Large intestine (tissue), 3 donors: ENCODE results near the gene UACA. TPM values are rescaled to one million over a fixed set of nuclear protein-coding genes. Genes with fewer than 3 reads are reported as not detected.

Source experiments
- DNase-seq, 2 donors: peaks; one replicate each; pipeline versions ENCODE4 v3.0.0 to v3.0.0-alpha.2; 2013
- H3K27ac ChIP-seq: one replicate; pipeline ENCODE4 v1.5.1; 2013; ENCODE audit warnings: low read length
- H3K27me3 ChIP-seq: 2 replicates; pipeline ENCODE4 v1.6.1; 2013; ENCODE audit warnings: low read length; ENCODE audit not compliant: control insufficient read depth, insufficient read depth
- H3K36me3 ChIP-seq: 2 replicates; pipeline ENCODE4 v1.6.1; 2013; ENCODE audit warnings: low read length; ENCODE audit not compliant: control insufficient read depth, insufficient read depth
- H3K4me1 ChIP-seq: one replicate; pipeline ENCODE4 v1.6.1; 2013; ENCODE audit warnings: low read length; ENCODE audit not compliant: control insufficient read depth, insufficient read depth
- H3K4me3 ChIP-seq: one replicate; pipeline ENCODE4 v1.5.1; 2013; ENCODE audit warnings: low read length
- H3K9me3 ChIP-seq: one replicate; pipeline ENCODE4 v1.6.1; 2013; ENCODE audit warnings: mild to moderate bottlenecking, low read depth, low read length, moderate library complexity; ENCODE audit not compliant: control insufficient read depth
- WGBS: methylation state at CpG from one replicate; pipeline ENCODE4 v1.1.5; 2013; ENCODE audit warnings: low lambda C conversion rate; ENCODE audit not compliant: insufficient coverage; 5-methylcytosine and 5-hydroxymethylcytosine counted together
- polyA plus RNA-seq: library from polyadenylated mRNA; unstranded; fragments of 120-200 nt; gene quantifications from one replicate; pipeline ENCODE4 v1.2.1, GENCODE V29; 2013

Gene UACA
- polyA plus RNA-seq, 1 donor: 65.2 TPM

- Histone ChIP-seq H3K36me3 (no peaks in the 10 kb centered on the region), H3K4me1 (peaks cover 4% of the 10 kb centered on the region), H3K9me3 (no peaks in the 10 kb centered on the region), H3K27me3 (no peaks in the 10 kb centered on the region), H3K4me3 (no peak overlapping the region), H3K27ac (no peak overlapping the region)
- no CpG with 5 or more reads among the region's 5 CpGs for WGBS
- DNase-seq: no peak
Measured at GRCh38 chr15:70710714-70711113, 52.6 kb downstream of the UACA start.

DNA sequence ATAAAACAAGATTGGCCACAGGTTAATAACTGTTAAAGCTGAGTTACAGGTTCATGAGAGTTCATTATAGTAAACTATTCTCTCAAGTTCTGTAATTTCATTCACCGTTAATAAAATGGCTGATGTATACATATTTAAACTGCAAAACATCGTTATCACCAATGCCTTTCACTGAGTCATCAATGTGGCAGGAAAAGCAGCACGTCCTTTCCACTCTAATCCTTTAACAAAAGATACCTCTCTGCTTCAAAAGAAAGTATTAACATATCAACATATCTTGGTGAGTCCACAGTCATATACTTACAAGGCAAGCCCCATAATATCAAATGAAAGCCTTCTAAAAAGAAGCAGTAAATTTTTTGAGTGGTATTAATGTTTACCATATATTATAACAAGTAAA, 54.5 kb downstream of the UACA start:
- H3K4me3 ChIP-seq: no peak overlapping the region
- no peak overlapping the region for H3K27ac ChIP-seq
- no peaks in the 10 kb centered on the region for H3K9me3 ChIP-seq
- peaks cover 9% of the 10 kb centered on the region for H3K4me1 ChIP-seq
- no peaks in the 10 kb centered on the region for H3K36me3 ChIP-seq
- WGBS: no CpG with 5 or more reads among the region's 3 CpGs
- no peaks in the 10 kb centered on the region for H3K27me3 ChIP-seq
- DNase-seq: no peak

- DNase-seq: no peak
- H3K27me3 ChIP-seq: no peaks in the 10 kb centered on the region
- 100% methylated on average over 2 of the region's 4 CpGs for WGBS
Measured at GRCh38 chr15:70707686-70708300, 55.6 kb downstream of the UACA start.

GRCh38 chr15:70704731-70705130, 58.6 kb downstream of the UACA start:
- Histone ChIP-seq H3K36me3 (no peaks in the 10 kb centered on the region), H3K27ac (peak overlapping the region; percentile 76), H3K27me3 (no peaks in the 10 kb centered on the region), H3K9me3 (no peaks in the 10 kb centered on the region), H3K4me1 (peaks cover 25% of the 10 kb centered on the region), H3K4me3 (no peak overlapping the region)
- WGBS: no CpG with 5 or more reads among the region's 5 CpGs
- no peak for DNase-seq

More at GRCh38 chr15:70707686-70708300, 55.6 kb downstream of the UACA start:
- Histone ChIP-seq H3K27ac (no peak overlapping the region), H3K4me3 (no peak overlapping the region), H3K36me3 (no peaks in the 10 kb centered on the region), H3K9me3 (no peaks in the 10 kb centered on the region), H3K4me1 (peaks cover 19% of the 10 kb centered on the region)

GRCh38 chr15:70704166-70704565, 59.2 kb downstream of the UACA start:
- Histone ChIP-seq H3K36me3 (no peaks in the 10 kb centered on the region), H3K4me1 (peaks cover 29% of the 10 kb centered on the region), H3K9me3 (no peaks in the 10 kb centered on the region), H3K27me3 (no peaks in the 10 kb centered on the region), H3K27ac (peak overlapping the region; percentile 76), H3K4me3 (no peak overlapping the region)
- no CpG with 5 or more reads among the region's 2 CpGs for WGBS
- peak in 1 of 2 donors; percentile 37 for DNase-seq

DNA sequence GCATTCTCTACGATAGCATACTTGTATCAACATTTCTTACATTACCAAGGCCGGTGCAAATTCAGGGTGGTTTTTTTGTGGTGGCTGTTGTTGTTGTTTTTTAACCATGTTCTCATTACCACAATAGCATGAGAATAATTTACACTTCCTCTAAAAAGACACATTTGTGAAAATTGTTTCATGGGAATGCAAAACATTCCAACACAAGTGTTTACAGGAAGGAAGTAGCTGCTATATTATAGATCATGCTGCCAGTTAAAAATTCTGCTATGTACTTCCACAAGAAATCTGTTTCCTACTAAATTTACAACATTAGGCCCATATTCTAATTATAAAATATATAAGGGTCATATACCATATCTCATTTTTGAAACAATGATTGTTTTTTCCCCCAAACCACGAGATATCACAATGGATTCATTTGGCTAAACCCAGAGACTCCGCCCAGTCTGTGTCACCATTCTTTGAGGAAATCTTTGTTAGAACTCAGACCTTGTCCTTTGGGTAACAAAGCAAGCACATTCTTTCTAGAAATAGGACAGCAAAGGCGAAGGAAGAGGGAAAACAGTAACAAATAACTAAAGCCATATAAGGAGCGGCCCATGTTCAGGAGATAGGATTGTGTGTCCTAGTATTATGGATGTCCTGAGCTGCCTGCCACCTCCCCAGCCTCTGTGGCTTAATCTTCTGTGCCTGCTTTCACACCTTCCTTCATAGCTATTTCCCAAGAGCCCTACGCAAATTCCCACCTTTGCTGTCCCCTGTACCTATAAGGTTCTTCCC, 60.1 kb downstream of the UACA start:
- H3K27me3 ChIP-seq: no peaks in the 10 kb centered on the region
- H3K36me3 ChIP-seq: no peaks in the 10 kb centered on the region
- H3K4me3 ChIP-seq: no peak overlapping the region
- WGBS: 32% methylated on average over 4 of the region's 7 CpGs
- DNase-seq: peak; percentile 43 to 79
- no peaks in the 10 kb centered on the region for H3K9me3 ChIP-seq
- peak overlapping the region; percentile 76 for H3K27ac ChIP-seq
- H3K4me1 ChIP-seq: peaks cover 35% of the 10 kb centered on the region

GRCh38 chr15:70702584-70702983, 60.8 kb downstream of the UACA start:
- H3K27me3 ChIP-seq: no peaks in the 10 kb centered on the region
- DNase-seq: no peak
- H3K27ac ChIP-seq: peak overlapping the region; percentile 76
- H3K9me3 ChIP-seq: no peaks in the 10 kb centered on the region
- H3K4me1 ChIP-seq: peaks cover 41% of the 10 kb centered on the region
- no peaks in the 10 kb centered on the region for H3K36me3 ChIP-seq
- H3K4me3 ChIP-seq: no peak overlapping the region
- 60% methylated on average over 1 of the region's 2 CpGs for WGBS

DNA sequence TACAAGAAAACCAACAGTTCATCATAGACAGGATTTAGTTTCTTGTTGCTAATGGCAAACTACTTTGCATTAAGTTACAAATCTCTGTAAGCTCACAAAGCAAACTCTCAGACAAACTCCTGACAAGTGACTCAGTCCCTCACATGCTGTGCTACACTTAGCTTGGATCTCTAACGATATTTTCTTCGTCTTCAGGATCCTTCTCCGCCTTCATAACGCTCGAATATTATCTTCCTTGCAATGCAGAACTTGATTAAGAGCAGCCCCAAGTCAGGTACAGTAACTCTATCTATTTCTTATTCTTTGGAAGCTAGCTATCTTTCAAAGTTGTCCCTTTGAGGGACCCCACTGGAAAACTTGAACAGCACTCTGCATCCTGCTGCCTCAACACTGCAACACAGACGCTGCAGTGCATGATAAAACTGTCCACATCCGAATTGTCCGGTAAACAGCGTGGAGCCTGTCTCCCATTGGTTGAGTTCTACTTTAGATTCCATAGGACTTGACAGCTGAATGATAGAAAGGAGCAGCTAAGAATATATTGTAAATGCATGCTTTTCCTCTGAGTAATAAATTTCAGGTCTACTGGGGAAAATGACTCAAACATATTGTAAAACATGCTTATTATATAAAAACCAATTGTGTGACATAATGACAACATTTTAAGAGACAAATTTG, 61.3 kb downstream of the UACA start:
- no peaks in the 10 kb centered on the region for H3K36me3 ChIP-seq
- no peaks in the 10 kb centered on the region for H3K9me3 ChIP-seq
- no CpG with 5 or more reads among the region's 9 CpGs for WGBS
- H3K27me3 ChIP-seq: no peaks in the 10 kb centered on the region
- peaks cover 45% of the 10 kb centered on the region for H3K4me1 ChIP-seq
- peak in 1 of 2 donors; percentile 64 for DNase-seq
- H3K27ac ChIP-seq: peak overlapping the region; percentile 76
- H3K4me3 ChIP-seq: no peak overlapping the region

DNA sequence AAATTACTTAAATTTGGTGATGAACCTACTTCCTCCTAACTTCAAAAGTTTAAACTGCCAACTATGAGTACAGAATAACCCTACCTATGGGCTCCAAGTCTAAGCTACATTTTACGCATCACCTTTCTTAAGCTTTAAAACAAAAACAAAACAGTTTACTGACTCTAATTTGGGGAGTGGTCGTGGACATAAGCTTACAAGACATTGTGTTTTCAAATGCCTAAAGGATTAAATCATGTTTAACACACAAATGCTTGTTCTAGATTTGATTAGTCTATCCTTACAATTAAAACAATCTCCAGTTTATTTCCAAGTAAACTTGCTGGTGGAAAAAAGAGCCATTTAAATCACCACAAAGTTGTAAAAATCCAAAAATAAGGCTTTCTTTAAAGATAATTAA, 62.2 kb downstream of the UACA start:
- Histone ChIP-seq H3K9me3 (no peaks in the 10 kb centered on the region), H3K36me3 (no peaks in the 10 kb centered on the region), H3K27ac (peak overlapping the region; percentile 76), H3K27me3 (no peaks in the 10 kb centered on the region), H3K4me3 (no peak overlapping the region), H3K4me1 (peaks cover 46% of the 10 kb centered on the region)
- WGBS: 17% methylated on average over 1 of the region's 2 CpGs
- no peak for DNase-seq

GRCh38 chr15:70699890-70700289, 63.5 kb downstream of the UACA start:
- peaks cover 46% of the 10 kb centered on the region for H3K4me1 ChIP-seq
- DNase-seq: no peak
- H3K27me3 ChIP-seq: no peaks in the 10 kb centered on the region
- peak overlapping the region; percentile 16 for H3K27ac ChIP-seq
- H3K9me3 ChIP-seq: no peaks in the 10 kb centered on the region
- H3K4me3 ChIP-seq: no peak overlapping the region
- no peaks in the 10 kb centered on the region for H3K36me3 ChIP-seq
